Naive thymus-derived CD4-positive, alpha-beta T cell (primary cell): ENCODE data around the gene UMODL1. TPM values are rescaled to one million over a fixed set of nuclear protein-coding genes. Genes with fewer than 3 reads are reported as not detected.

Experiments
- ATAC-seq: fragments of 150-1000 bp; cut with Tn5 transposase; 2 replicates; pipeline ENCODE4 v1.10.0; 2021; ENCODE audit warnings: mild to moderate bottlenecking, moderate library complexity
- CTCF ChIA-PET: fragments of 350-600 bp; sonication (Branson Sonifier 250); formaldehyde crosslinking; loops from one replicate; lab custom pipeline; 2021; ENCODE audit warnings: antibody characterized with exemption; lab: Charles Lee
- POLR2A ChIA-PET: fragments of 350-600 bp; sonication (Branson Sonifier 250); formaldehyde crosslinking; loops from one replicate; lab custom pipeline; 2021; ENCODE audit warnings: antibody characterized with exemption, inconsistent platforms; lab: Charles Lee
- DNase-seq, 9 donors: peaks; one replicate each; pipeline versions ENCODE4 v3.0.0 to v3.0.0-alpha.2; 2020 to 2022; ENCODE audit warnings: mixed read lengths in 1 of 9
- H3K27ac ChIP-seq: one replicate; pipeline ENCODE4 v1.7.0; 2013; ENCODE audit warnings: mild to moderate bottlenecking, low read depth, low read length, moderate library complexity
- H3K27me3 ChIP-seq, 2 donors: one replicate each; pipeline ENCODE4 v1.7.0; 2013; ENCODE audit warnings: low read length in 2 of 2, mild to moderate bottlenecking in 2 of 2, moderate library complexity in 2 of 2; ENCODE audit not compliant: control insufficient read depth in 2 of 2, insufficient read depth in 2 of 2
- H3K36me3 ChIP-seq, 3 experiments: 1 replicate in 2 of 3; 2 replicates in 1 of 3; pipeline ENCODE4 v1.7.0; 2013; ENCODE audit warnings: low read length in 3 of 3, mild to moderate bottlenecking in 3 of 3, moderate library complexity in 1 of 3; ENCODE audit not compliant: insufficient read depth in 3 of 3, control insufficient read depth in 2 of 3
- H3K4me1 ChIP-seq, 2 donors: one replicate each; pipeline ENCODE4 v1.7.0; 2013; ENCODE audit warnings: low read length in 2 of 2, mild to moderate bottlenecking in 2 of 2, moderate library complexity in 1 of 2; ENCODE audit not compliant: control insufficient read depth in 2 of 2, insufficient read depth in 2 of 2
- H3K4me3 ChIP-seq: 2 replicates; pipeline ENCODE4 v1.7.0; 2013; ENCODE audit warnings: mild to moderate bottlenecking, low read length
- H3K9me3 ChIP-seq, 3 experiments: 1 replicate in 2 of 3; 2 replicates in 1 of 3; pipeline ENCODE4 v1.7.0; 2013; ENCODE audit warnings: low read length in 3 of 3; ENCODE audit not compliant: control insufficient read depth in 2 of 3
- H3K27ac Mint-ChIP-seq, 9 donors: one replicate each; pipeline ENCODE4 v1.8.0; 2020 to 2022; ENCODE audit warnings: mixed read lengths in 9 of 9, mild to moderate bottlenecking in 8 of 9, moderate library complexity in 5 of 9, inconsistent platforms in 2 of 9
- H3K27me3 Mint-ChIP-seq, 5 donors: one replicate each; pipeline ENCODE4 v1.8.0; 2021 to 2022; ENCODE audit warnings: mixed read lengths in 5 of 5, mild to moderate bottlenecking in 1 of 5
- H3K36me3 Mint-ChIP-seq, 5 donors: one replicate each; pipeline ENCODE4 v1.8.0; 2020 to 2022; ENCODE audit warnings: mixed read lengths in 5 of 5, mild to moderate bottlenecking in 3 of 5, inconsistent platforms in 1 of 5
- H3K4me1 Mint-ChIP-seq, 7 donors: one replicate each; pipeline ENCODE4 v1.8.0; 2020 to 2022; ENCODE audit warnings: mixed read lengths in 7 of 7, mild to moderate bottlenecking in 3 of 7, inconsistent platforms in 1 of 7
- H3K4me3 Mint-ChIP-seq, 10 donors: one replicate each; pipeline ENCODE4 v1.8.0; 2020 to 2022; ENCODE audit warnings: mild to moderate bottlenecking in 10 of 10, mixed read lengths in 10 of 10, moderate library complexity in 6 of 10, inconsistent platforms in 2 of 10
- H3K9me3 Mint-ChIP-seq, 11 donors: one replicate each; pipeline ENCODE4 v1.8.0; 2020 to 2022; ENCODE audit warnings: mixed read lengths in 11 of 11, mild to moderate bottlenecking in 4 of 11, inconsistent platforms in 1 of 11, moderate library complexity in 1 of 11
- intact Hi-C, 2 donors: fragments of 100-400 bp; cut with micrococcal nuclease; formaldehyde crosslinking; loops; one replicate each; pipeline ENCODE4 v1.15.1; 2023
- polyA plus RNA-seq, 2 donors: library from polyadenylated mRNA; unstranded; fragments of 300-500 nt; fragmentation: Illumina TruSeq; gene quantifications; one replicate each; pipeline ENCODE4 v1.2.3, GENCODE V29; 2021
- total RNA-seq, 6 experiments: library from RNA in 5 of 6; stranded (reverse) in 5 of 6; gene quantifications; 1 replicate in 5 of 6; 2 replicates in 1 of 6; pipeline ENCODE4 v1.2.3 and lab custom pipeline; 2021 to 2026

Gene UMODL1
- total and polyA plus RNA-seq, 7 experiments from 2014 or later = 0.11 to 1.7 (median 0.66) TPM; not detected in 1

- ChIA-PET POLR2A (interaction anchor here (0.8 to 2.5 kb wide), 3 partner anchors 92 to 122 kb away, joined by 3 to 9 read pairs (median 4); no protein-coding TSS in a partner anchor), CTCF (interaction anchor here (0.5 to 5.7 kb wide), 18 partner anchors 8 to 291 kb away, joined by 3 to 108 read pairs (median 4); partner anchors contain the start of gene UBASH3A)
- intact Hi-C loops = loop anchor here (5.0 kb wide), 2 partner anchors 41 to 381 kb away; no protein-coding TSS in a partner anchor
- DNase-seq (no peak), ATAC-seq (no peak)
- Histone ChIP-seq H3K4me3 (no peak overlapping the region), H3K27ac (no peak overlapping the region), H3K9me3 (no peaks in the 10 kb centered on the region), H3K36me3 (no peaks in the 10 kb centered on the region), H3K4me1 (peaks cover 3 to 5% of the 10 kb centered on the region in 2 donors), H3K27me3 (no peaks in the 10 kb centered on the region)
- Mint-ChIP-seq H3K4me3 (no peak overlapping the region), H3K9me3 (no peaks in the 10 kb centered on the region), H3K27me3 (peaks cover 0 to 4% (median 0%) of the 10 kb centered on the region in 5 donors), H3K36me3 (no peaks in the 10 kb centered on the region), H3K4me1 (peaks cover 5 to 13% (median 10%) of the 10 kb centered on the region in 7 donors), H3K27ac (no peak overlapping the region)
These were observed 75.2 kb downstream of the UMODL1 start for GRCh38 chr21:42146273-42146805.

GRCh38 chr21:42146821-42147220, 75.7 kb downstream of the UMODL1 start:
- ATAC-seq = no peak
- Mint-ChIP-seq H3K27ac (no peak overlapping the region), H3K36me3 (no peaks in the 10 kb centered on the region), H3K4me3 (no peak overlapping the region), H3K9me3 (no peaks in the 10 kb centered on the region), H3K27me3 (peaks cover 0 to 4% (median 0%) of the 10 kb centered on the region in 5 donors), H3K4me1 (peaks cover 5 to 13% (median 10%) of the 10 kb centered on the region in 7 donors)
- DNase-seq = no peak
- no peaks in the 10 kb centered on the region for H3K27me3 ChIP-seq
- POLR2A ChIA-PET = interaction anchor here (0.7 to 2.5 kb wide), 2 partner anchors 72 to 112 kb away, joined by 3 to 9 read pairs; no protein-coding TSS in a partner anchor
- CTCF ChIA-PET = interaction anchor here (5.7 kb wide), 1 partner anchor 114 kb away, joined by 108 read pairs; no protein-coding TSS in a partner anchor
- intact Hi-C loops = loop anchor here (5.0 kb wide), 2 partner anchors 40 to 380 kb away; no protein-coding TSS in a partner anchor
- H3K4me1 ChIP-seq = peaks cover 3 to 5% of the 10 kb centered on the region in 2 donors
- no peaks in the 10 kb centered on the region for H3K9me3 ChIP-seq
- H3K36me3 ChIP-seq = no peaks in the 10 kb centered on the region
- H3K27ac ChIP-seq = no peak overlapping the region
- no peak overlapping the region for H3K4me3 ChIP-seq

- DNase-seq = no peak
- H3K27ac ChIP-seq = no peak overlapping the region
- ATAC-seq = no peak
- Mint-ChIP-seq H3K9me3 (no peaks in the 10 kb centered on the region), H3K4me1 (peaks cover 7 to 14% (median 9%) of the 10 kb centered on the region in 7 donors), H3K27ac (no peak overlapping the region), H3K36me3 (no peaks in the 10 kb centered on the region), H3K4me3 (no peak overlapping the region), H3K27me3 (peaks cover 0 to 3% (median 0%) of the 10 kb centered on the region in 5 donors)
- H3K27me3 ChIP-seq = no peaks in the 10 kb centered on the region
- H3K4me1 ChIP-seq = peaks cover 3 to 5% of the 10 kb centered on the region in 2 donors
- no peaks in the 10 kb centered on the region for H3K9me3 ChIP-seq
- intact Hi-C loops = loop anchor here (5.0 kb wide), 2 partner anchors 40 to 380 kb away; no protein-coding TSS in a partner anchor
- no peaks in the 10 kb centered on the region for H3K36me3 ChIP-seq
- CTCF ChIA-PET = interaction anchor here (1.0 to 5.7 kb wide), 2 partner anchors 113 to 117 kb away, joined by 3 to 108 read pairs; no protein-coding TSS in a partner anchor
- no peak overlapping the region for H3K4me3 ChIP-seq
- POLR2A ChIA-PET = interaction anchor here (0.7 kb wide), 1 partner anchor 72 kb away, joined by 3 read pairs; no protein-coding TSS in a partner anchor
These were observed 76.4 kb downstream of the UMODL1 start for GRCh38 chr21:42147386-42148020.

GRCh38 chr21:42148097-42148496, 77.0 kb downstream of the UMODL1 start:
- no peak for DNase-seq
- CTCF ChIA-PET = interaction anchor here (1.0 to 5.7 kb wide), 2 partner anchors 113 to 116 kb away, joined by 3 to 108 read pairs; no protein-coding TSS in a partner anchor
- H3K36me3 Mint-ChIP-seq = no peaks in the 10 kb centered on the region
- no peaks in the 10 kb centered on the region for H3K9me3 Mint-ChIP-seq
- H3K9me3 ChIP-seq = no peaks in the 10 kb centered on the region
- no peak overlapping the region for H3K27ac ChIP-seq
- H3K36me3 ChIP-seq = no peaks in the 10 kb centered on the region
- H3K27me3 Mint-ChIP-seq = peaks cover 0 to 2% (median 0%) of the 10 kb centered on the region in 5 donors
- no peaks in the 10 kb centered on the region for H3K27me3 ChIP-seq
- ATAC-seq = no peak
- peaks cover 6 to 18% (median 10%) of the 10 kb centered on the region in 7 donors for H3K4me1 Mint-ChIP-seq
- peaks cover 3 to 5% of the 10 kb centered on the region in 2 donors for H3K4me1 ChIP-seq
- intact Hi-C loops = loop anchor here (5.0 kb wide), 2 partner anchors 39 to 379 kb away; no protein-coding TSS in a partner anchor
- POLR2A ChIA-PET = no interaction called here
- H3K4me3 ChIP-seq = no peak overlapping the region
- H3K27ac Mint-ChIP-seq = peak overlapping the region in 1 of 9 donors; percentile 25
- H3K4me3 Mint-ChIP-seq = no peak overlapping the region

- DNase-seq (no peak), ATAC-seq (no peak)
- Histone ChIP-seq H3K4me3 (no peak overlapping the region), H3K4me1 (peaks cover 3 to 5% of the 10 kb centered on the region in 2 donors), H3K27me3 (no peaks in the 10 kb centered on the region), H3K9me3 (no peaks in the 10 kb centered on the region), H3K36me3 (no peaks in the 10 kb centered on the region), H3K27ac (no peak overlapping the region)
- H3K27ac Mint-ChIP-seq = peak overlapping the region in 1 of 9 donors; percentile 51
- H3K36me3 Mint-ChIP-seq = no peaks in the 10 kb centered on the region
- H3K27me3 Mint-ChIP-seq = peaks cover 0 to 2% (median 0%) of the 10 kb centered on the region in 5 donors
- peaks cover 6 to 18% (median 10%) of the 10 kb centered on the region in 7 donors for H3K4me1 Mint-ChIP-seq
- H3K9me3 Mint-ChIP-seq = no peaks in the 10 kb centered on the region
- intact Hi-C loops = loop anchor here (5.0 kb wide), 2 partner anchors 39 to 379 kb away; no protein-coding TSS in a partner anchor
- CTCF ChIA-PET = interaction anchor here (5.7 kb wide), 1 partner anchor 112 kb away, joined by 108 read pairs; no protein-coding TSS in a partner anchor
- POLR2A ChIA-PET = no interaction called here
- H3K4me3 Mint-ChIP-seq = no peak overlapping the region
These were observed 77.5 kb downstream of the UMODL1 start for GRCh38 chr21:42148584-42148983.

- no peaks in the 10 kb centered on the region for H3K9me3 Mint-ChIP-seq
- no peak for ATAC-seq
- intact Hi-C loops = loop anchor here (5.0 kb wide), 2 partner anchors 37 to 377 kb away; no protein-coding TSS in a partner anchor
- no peak overlapping the region for H3K4me3 Mint-ChIP-seq
- POLR2A ChIA-PET = no interaction called here
- DNase-seq = peak in 1 of 9 donors; percentile 5
- H3K27ac Mint-ChIP-seq = peak overlapping the region in 2 of 9 donors; percentile 8 to 26
- no peaks in the 10 kb centered on the region for H3K27me3 Mint-ChIP-seq
- H3K9me3 ChIP-seq = no peaks in the 10 kb centered on the region
- no peak overlapping the region for H3K27ac ChIP-seq
- H3K36me3 ChIP-seq = no peaks in the 10 kb centered on the region
- no peaks in the 10 kb centered on the region for H3K36me3 Mint-ChIP-seq
- peaks cover 7 to 18% (median 10%) of the 10 kb centered on the region in 7 donors for H3K4me1 Mint-ChIP-seq
- H3K4me1 ChIP-seq = peaks cover 3 to 5% of the 10 kb centered on the region in 2 donors
- CTCF ChIA-PET = no interaction called here
- no peak overlapping the region for H3K4me3 ChIP-seq
- H3K27me3 ChIP-seq = no peaks in the 10 kb centered on the region
These were observed 78.7 kb downstream of the UMODL1 start for GRCh38 chr21:42149656-42150473.
